GM18867 (cell line): ENCODE data around the gene CLCNKB.

Source experiments
- ATAC-seq: cut with Tn5 transposase; IDR thresholded peaks from one replicate; pipeline ENCODE4 v1.9.1; 2021; ENCODE audit warnings: mild to moderate bottlenecking, moderate library complexity; ENCODE audit not compliant: unreplicated experiment

The CLCNKB gene

GRCh38 chr1:16072616-16073484, 29.3 kb downstream of the CLCNKB start:
- no peak for ATAC-seq

DNA sequence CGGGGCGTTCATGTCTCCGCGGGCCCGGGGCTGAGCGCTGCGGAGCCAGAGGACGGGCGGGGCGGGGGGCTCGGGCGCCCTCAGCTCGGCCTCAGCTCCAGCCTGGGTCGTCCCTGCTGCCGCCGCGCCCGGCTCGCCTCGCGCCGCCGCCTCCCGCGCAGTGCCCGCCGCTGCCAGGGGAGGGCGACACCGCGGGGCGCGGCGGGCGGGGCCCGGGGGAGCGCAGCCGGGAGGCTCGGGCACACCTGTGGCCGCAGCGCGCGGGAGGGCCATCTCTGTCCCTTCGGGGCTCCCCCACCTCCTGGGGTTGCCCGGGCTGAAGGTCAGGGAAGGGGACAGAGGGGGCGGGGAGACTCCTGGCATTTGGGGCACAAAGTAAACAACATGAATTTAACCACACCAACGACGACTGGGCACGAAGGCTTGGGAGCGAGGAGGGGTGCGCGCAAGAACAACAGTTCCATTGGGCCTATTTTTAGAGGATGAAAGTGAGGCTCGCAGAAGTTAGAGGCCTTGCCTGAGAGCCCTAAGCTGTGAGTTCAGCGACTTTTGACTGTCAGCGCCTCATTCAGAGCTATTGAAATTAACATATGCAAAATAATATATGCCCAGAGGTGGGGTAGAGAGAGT, 30.0 kb downstream of the CLCNKB start, which contains the start of gene FAM131C:
Gene FAM131C, minus strand, starts transcription at position 162 of the 630 bp plus-strand sequence. CDS start 209 bp downstream, outside the sequence.
- ATAC-seq, result no peak

GRCh38 chr1:16074217-16074616, 30.6 kb downstream of the CLCNKB start:
- ATAC-seq, result no peak

DNA sequence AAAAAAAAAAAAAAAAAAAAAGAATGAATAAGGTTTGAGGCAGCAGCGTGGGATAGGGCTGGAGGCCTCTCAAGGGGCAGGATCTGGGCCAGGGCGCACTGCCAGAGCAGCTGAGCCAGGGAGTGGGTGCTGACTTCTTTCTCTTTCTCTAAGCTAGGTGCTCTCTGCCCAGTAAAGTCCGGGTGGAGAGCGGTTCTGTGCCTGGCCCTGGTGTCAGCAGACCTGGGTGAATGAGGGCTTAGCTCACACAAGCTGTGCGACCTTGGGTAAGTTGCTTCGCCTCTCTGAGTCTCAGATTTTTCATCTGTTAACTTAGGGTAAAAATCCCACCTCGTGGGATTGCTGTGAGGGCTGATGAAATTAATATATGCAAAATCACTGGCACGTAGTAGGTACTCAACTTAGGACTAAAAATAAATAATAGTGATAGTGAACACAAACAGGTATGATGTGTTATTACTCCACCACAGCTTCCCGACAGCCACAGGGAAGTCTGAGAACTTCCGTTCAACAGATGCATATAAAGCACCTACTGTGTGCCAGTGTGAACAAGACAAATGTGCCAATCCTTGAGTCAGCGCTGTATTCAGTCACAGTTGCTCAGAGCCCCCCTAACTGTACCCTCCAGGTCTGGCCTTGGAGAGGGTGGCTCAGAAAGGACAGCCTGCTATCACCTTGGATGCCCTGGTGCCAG, 31.9 kb downstream of the CLCNKB start:
- no peak for ATAC-seq

DNA sequence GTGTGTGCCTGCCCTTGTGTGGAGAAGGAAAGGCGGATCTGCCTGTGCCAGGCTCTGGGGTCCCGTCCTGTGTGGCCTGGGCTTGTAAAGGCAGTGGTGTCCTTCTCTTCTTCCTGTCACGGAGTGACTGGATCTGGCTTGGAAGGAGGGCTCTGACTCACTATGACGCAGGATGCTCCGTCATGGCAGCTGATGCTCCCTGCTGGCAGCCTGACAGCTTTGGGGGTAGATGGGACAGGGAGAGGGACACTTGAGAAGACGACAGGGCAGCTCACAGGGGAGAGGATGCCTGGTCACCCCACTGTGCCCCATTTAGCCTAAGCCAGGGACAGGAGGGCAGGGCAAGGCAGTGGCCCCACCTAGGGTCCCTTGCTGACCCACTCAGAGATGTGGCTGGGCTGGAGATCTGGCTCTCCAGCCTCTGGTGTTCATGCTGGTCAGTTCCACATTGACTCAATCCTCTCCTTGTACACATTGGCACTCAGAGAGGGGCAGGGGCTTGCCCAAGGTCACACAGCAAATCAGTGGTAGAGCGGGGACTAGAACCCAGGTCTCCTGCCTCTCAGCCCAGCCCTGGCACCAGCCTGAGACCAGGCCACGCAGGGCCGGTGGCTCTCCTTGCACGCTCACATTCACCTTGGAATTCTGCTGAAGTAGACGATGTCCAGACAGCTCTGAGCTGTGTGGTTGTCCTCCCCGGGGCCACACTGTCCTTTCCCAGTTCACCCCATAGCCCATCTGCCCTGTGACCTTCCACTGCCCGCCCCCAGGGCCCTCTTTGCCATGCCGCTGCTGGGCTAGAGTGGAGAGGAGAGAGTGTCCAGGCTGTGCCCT, 32.7 kb downstream of the CLCNKB start:
- ATAC-seq, result no peak

DNA sequence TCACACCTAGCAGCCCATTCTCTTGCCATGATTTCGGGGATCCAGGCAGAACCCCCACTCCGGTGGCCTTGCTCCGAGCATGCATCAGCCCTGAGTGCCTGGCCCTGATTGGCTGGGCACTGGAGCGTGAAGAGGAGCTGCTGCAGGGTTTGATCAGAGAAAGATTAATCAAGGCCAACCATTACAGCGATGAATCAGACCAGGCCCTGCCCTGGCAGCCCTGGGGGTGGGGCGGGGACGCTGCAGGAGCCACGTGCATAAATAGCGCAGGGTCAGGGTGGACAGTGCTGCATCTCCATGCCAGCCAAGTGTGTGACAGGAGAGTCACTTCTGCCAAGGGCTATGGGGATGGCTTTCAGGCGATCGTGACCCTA, 33.3 kb downstream of the CLCNKB start:
- no peak for ATAC-seq

GRCh38 chr1:16077406-16078245, 34.0 kb downstream of the CLCNKB start:
- ATAC-seq, result no peak

DNA sequence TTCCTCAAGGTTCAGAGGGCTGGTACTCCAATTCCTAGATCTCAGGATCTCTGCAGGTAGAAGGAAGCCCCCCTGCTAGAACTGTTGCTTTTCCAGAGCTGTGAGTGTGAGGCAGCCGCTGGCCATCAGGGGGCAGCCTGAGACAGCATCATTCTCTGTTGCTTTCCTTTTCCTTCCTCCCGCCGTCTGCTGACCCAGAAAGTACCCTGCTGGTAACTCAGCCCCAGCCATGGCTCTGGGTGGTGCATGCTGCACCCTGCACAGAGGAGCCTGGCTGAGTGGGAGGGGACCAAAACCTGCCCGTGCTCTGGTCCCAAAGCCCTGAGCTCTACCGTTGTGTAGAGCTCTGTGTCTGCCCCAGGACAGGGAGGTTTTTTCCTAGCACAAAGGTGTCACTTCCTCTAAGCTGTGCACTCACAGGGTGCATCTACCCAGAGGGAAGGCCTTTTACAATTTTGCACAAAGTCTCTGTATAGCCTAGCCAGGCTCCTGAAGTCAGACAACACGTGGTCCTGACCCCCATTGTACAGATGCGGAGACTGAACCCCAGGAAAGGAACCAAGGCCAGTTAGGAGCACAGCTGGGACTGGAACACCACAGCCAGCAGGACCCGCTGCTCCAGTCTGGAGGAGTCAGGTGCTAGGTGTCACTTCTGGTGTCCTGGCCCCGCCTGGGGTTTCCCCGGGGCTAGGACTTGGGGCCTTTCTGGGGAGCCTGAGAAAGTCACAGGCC, 35.5 kb downstream of the CLCNKB start:
- ATAC-seq, result peak; percentile 57

GRCh38 chr1:16080422-16081150, 37.0 kb downstream of the CLCNKB start:
- ATAC-seq, result no peak

DNA sequence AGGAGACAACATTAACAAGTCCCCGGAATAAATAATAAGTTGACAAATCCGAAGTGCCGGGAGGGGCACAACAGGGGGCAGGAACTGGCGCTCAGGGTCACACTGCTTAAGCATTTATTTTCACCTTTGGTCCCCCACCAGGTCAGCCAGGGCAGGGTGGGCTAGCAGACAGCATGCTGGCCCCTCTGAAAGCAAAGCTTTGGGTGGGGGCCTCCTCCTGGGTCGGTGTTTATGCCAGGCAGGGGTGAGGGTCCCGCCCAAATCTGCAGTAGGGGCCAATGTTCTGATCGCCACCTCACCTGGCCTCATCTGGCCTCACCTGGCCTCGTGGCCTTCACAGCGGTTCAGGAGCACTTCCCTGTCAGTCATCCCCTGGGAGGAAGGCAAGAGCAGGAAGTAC, 38.1 kb downstream of the CLCNKB start:
- ATAC-seq, result no peak

- ATAC-seq, result no peak
These were observed 38.9 kb downstream of the CLCNKB start for GRCh38 chr1:16082283-16083038.

GRCh38 chr1:16083486-16083885, 39.9 kb downstream of the CLCNKB start:
- ATAC-seq, result no peak

DNA sequence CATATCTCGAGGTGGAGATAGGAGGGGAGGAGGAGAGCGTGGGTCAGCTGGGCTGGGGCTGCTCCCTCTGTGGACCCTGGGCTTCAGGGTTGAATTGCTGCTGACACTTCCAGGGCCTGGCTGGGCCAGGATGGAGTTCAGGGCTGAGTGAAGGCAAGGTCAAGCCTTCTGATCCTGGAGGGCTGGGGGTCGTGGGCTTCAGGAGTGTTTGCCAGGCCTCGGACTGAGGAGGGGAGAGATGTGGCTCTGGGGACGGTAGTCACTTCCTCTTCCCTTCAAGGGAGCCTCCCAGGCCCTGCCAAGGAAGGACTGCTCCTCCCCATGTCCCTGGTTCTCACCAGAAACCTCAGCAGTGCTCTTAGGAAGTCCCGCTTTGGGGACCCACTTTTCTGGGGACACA, 41.9 kb downstream of the CLCNKB start:
- ATAC-seq, result no peak

- no peak for ATAC-seq
These were observed 44.2 kb downstream of the CLCNKB start for GRCh38 chr1:16087733-16088132.

DNA sequence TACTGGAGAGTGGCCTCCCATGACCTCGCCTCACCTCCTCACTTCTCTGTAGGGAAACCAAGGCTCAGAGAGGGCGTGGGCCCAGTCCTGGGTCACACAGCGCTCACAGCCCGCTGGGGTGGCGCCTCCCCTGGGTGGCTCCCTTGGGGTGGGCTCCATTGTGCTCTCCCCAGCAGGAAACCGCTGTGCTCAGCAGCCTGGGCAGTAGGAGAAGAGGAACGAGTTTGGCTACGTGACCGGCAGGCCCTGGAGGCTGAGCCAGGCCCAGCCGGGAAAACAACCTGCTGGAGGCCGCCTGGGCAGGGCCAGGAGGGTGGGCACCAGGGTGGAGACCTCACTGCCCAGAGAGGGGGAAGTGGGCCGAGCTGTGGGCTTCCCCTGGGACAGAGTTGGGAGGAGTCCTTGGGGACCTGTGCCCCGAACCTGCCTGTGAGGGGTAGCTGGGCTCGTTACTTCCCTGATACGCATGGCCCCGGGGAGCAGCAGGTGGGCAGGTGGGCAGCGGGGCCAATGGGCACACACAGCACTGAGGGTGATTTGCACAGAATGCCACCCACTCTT, 44.8 kb downstream of the CLCNKB start:
- ATAC-seq, result no peak

DNA sequence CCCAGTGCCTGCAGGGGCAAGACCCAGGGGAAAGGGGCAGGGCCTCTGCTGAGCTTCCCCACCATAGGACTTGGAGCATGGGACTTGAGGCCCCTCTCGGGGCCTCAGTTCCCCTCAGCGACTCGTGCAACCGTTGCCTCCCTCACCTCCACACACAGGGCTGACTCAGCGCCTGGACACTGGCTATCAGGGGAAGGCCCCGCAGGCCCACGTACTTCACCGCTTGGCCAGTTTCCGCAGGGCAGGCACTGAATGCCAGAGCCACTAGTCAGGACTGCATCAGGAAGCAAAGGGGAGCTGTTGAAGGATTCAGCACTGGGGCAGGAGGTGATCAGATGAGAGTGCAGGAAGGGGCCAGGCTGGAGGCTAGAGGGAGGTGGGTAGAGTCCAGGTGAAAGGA, 45.4 kb downstream of the CLCNKB start:
- ATAC-seq, result no peak

- ATAC-seq, result no peak
These were observed 46.7 kb downstream of the CLCNKB start for GRCh38 chr1:16090076-16090826.
